GM19193 (cell line): ENCODE results near the gene LIG1.

ENCODE experiments used
- POLR2A ChIP-seq: IDR thresholded peaks from 4 replicates; pipeline ENCODE4 v1.6.1; 2011; ENCODE audit not compliant: insufficient read depth, insufficient read length; ENCODE audit errors: extremely low read depth

LIG1 gene

DNA sequence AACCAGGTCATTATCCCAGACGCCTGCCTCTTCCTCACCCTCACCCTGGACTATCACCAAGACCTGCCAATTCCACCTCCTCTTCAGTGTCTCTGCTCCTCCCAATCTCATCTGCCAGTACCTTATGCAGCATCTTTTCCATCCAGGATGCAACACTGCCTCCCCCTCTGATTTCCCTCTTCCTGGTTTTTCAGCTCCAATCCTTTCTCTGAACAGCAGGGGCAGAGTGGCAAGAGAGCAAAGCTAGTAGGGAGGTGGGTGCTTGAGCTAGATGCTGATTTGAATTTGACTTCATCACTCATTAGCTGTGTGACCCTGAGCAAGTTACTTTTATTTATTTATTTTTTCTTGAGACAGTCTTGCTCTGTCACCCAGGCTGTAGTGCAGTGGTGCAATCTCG is 100.7 kb downstream of the LIG1 start:
- TF ChIP-seq POLR2A: no peak
